Adipose tissue (tissue), 3 donors: ENCODE data around the gene CTBP1. TPM values are rescaled to one million over a fixed set of nuclear protein-coding genes. Genes with fewer than 3 reads are reported as not detected.

Experiments
- H3K27ac ChIP-seq: one replicate; pipeline ENCODE4 v1.5.1; 2013; ENCODE audit warnings: low read depth, low read length
- WGBS, 3 donors: extraction: QIAGEN DNeasy Blood & Tissue Kit; methylation state at CpG; one replicate each; pipeline ENCODE4 v1.1.7; 2013; 5-methylcytosine and 5-hydroxymethylcytosine counted together
- polyA plus RNA-seq, 3 donors: library from polyadenylated mRNA; stranded (reverse); fragments of 200-250 nt; gene quantifications; one replicate each; pipeline ENCODE4 v1.2.3, GENCODE V29; 2013
- donor health status: healthy with polysubstance abuse.
- donor health status: Bipolar disorder and iron deficiency.
- donor health status: healthy.

The CTBP1 gene
- polyA plus RNA-seq, 3 donors: 102 to 144 (median 109) TPM

- no peak overlapping the region for H3K27ac ChIP-seq
- WGBS, 3 donors: 84 to 94% (median 92%) methylated on average over 13 of the region's 13 CpGs
Measured at GRCh38 chr4:1164956-1165545, 83.9 kb downstream of the CTBP1 start.

GRCh38 chr4:1164444-1164843 is 84.5 kb downstream of the CTBP1 start:
- WGBS, 3 donors: 88 to 97% (median 95%) methylated on average over 5 of the region's 5 CpGs
- no peak overlapping the region for H3K27ac ChIP-seq

- WGBS, 3 donors: 79 to 91% (median 86%) methylated on average over 4 of the region's 4 CpGs
Measured at GRCh38 chr4:1164040-1164439, 84.9 kb downstream of the CTBP1 start.

More at GRCh38 chr4:1164040-1164439, 84.9 kb downstream of the CTBP1 start:
- no peak overlapping the region for H3K27ac ChIP-seq

Other genes starting within 250 kb of the CTBP1 start
- gene FGFRL1, start 237.5 kb downstream of the CTBP1 start, polyA plus RNA-seq: 100 to 1,000 TPM in 1 of 3 donors, 10 to 100 TPM in 2; 20.7 to 142 (median 32.4) TPM
- gene RNF212, start 135.6 kb downstream of the CTBP1 start, polyA plus RNA-seq: 10 to 100 TPM in 1 of 3 donors, 1 to 10 TPM in 2; 4.3 to 17.4 (median 4.7) TPM
- gene SPON2, start 76.5 kb downstream of the CTBP1 start, polyA plus RNA-seq: 10 to 100 TPM in 2 of 3 donors, 1 to 10 TPM in 1; 8.7 to 36.4 (median 26.3) TPM
- gene MAEA, start 40.8 kb upstream of the CTBP1 start, polyA plus RNA-seq: 10 to 100 TPM; 38.1 to 43.9 (median 43.6) TPM
- gene UVSSA, start 98.1 kb upstream of the CTBP1 start, polyA plus RNA-seq: 1 to 10 TPM; 5.6 to 9.8 (median 7.0) TPM
- gene NKX1-1, start 157.3 kb upstream of the CTBP1 start, polyA plus RNA-seq: not detected